Measurements from ENCODE around the gene SOCS1.

The SOCS1 gene

GRCh38 chr16:11262915-11263314 is 6.9 kb upstream of the SOCS1 start:
- Histone ChIP-seq H4K20me1 (no peaks in the 10 kb centered on the region), H3K4me2 (peak overlapping the region; percentile 59; the same call in 1 of the 2 replicates), H3K27me3 (no peaks in the 10 kb centered on the region), H3K4me1 (peaks cover 48% of the 10 kb centered on the region), H3K9ac (no peak overlapping the region), H3K36me3 (no peaks in the 10 kb centered on the region), H3K4me3 (no peak overlapping the region), H3K27ac (no peak overlapping the region), H3K9me3 (no peaks in the 10 kb centered on the region)
- TF ChIP-seq Cebpa-rat (IDR thresholded peaks at IDR 0.05) = no peak

GRCh38 chr16:11260596-11260966 is 4.6 kb upstream of the SOCS1 start:
- H3K9ac ChIP-seq = no peak overlapping the region
- H3K36me3 ChIP-seq = no peaks in the 10 kb centered on the region
- H3K4me1 ChIP-seq = peaks cover 55% of the 10 kb centered on the region
- H3K4me3 ChIP-seq = no peak overlapping the region
- no peak for TF ChIP-seq Cebpa-rat (IDR thresholded peaks at IDR 0.05)
- H3K9me3 ChIP-seq = no peaks in the 10 kb centered on the region
- no peak overlapping the region for H3K4me2 ChIP-seq
- peaks cover under 1% of the 10 kb centered on the region; the same call in 1 of the 2 replicates for H4K20me1 ChIP-seq
- H3K27ac ChIP-seq = no peak overlapping the region
- H3K27me3 ChIP-seq = no peaks in the 10 kb centered on the region

- TF ChIP-seq Cebpa-rat (IDR thresholded peaks at IDR 0.05) = no peak
- Histone ChIP-seq H3K27me3 (no peaks in the 10 kb centered on the region), H3K36me3 (no peaks in the 10 kb centered on the region), H3K4me3 (no peak overlapping the region), H3K9ac (no peak overlapping the region), H3K9me3 (no peaks in the 10 kb centered on the region), H3K4me2 (peak overlapping the region; percentile 81), H4K20me1 (peaks cover 7% of the 10 kb centered on the region; the same call in 1 of the 2 replicates), H3K27ac (no peak overlapping the region), H3K4me1 (peaks cover 59% of the 10 kb centered on the region)
These were observed 3.9 kb upstream of the SOCS1 start for GRCh38 chr16:11259655-11260595.

- H4K20me1 ChIP-seq = peaks cover 18% of the 10 kb centered on the region
- peak overlapping the region; percentile 81 for H3K4me2 ChIP-seq
- no peak overlapping the region for H3K4me3 ChIP-seq
- no peaks in the 10 kb centered on the region for H3K27me3 ChIP-seq
- no peaks in the 10 kb centered on the region for H3K36me3 ChIP-seq
- no peak for TF ChIP-seq Cebpa-rat (IDR thresholded peaks at IDR 0.05)
- H3K9ac ChIP-seq = peak overlapping the region; percentile 21; the same call in 1 of the 2 replicates
- peaks cover 61% of the 10 kb centered on the region for H3K4me1 ChIP-seq
- no peaks in the 10 kb centered on the region for H3K9me3 ChIP-seq
- H3K27ac ChIP-seq = no peak overlapping the region; the same call in 1 of the 2 replicates
These were observed 2.8 kb upstream of the SOCS1 start for GRCh38 chr16:11258553-11259492.

- Histone ChIP-seq H3K27me3 (no peaks in the 10 kb centered on the region), H3K36me3 (no peaks in the 10 kb centered on the region), H3K4me3 (peak overlapping the region; percentile 75), H3K9ac (peak overlapping the region; percentile 85), H3K4me2 (peak overlapping the region; percentile 100), H3K27ac (peak overlapping the region; percentile 91; the same call in 1 of the 2 replicates), H3K4me1 (peaks cover 66% of the 10 kb centered on the region), H4K20me1 (peaks cover 33% of the 10 kb centered on the region), H3K9me3 (no peaks in the 10 kb centered on the region)
- no peak for TF ChIP-seq Cebpa-rat (IDR thresholded peaks at IDR 0.05)
These were observed 1.3 kb upstream of the SOCS1 start for GRCh38 chr16:11257131-11257938.

- peak overlapping the region; percentile 75 for H3K4me3 ChIP-seq
- peaks cover 39% of the 10 kb centered on the region for H4K20me1 ChIP-seq
- H3K27me3 ChIP-seq = no peaks in the 10 kb centered on the region
- H3K9ac ChIP-seq = peak overlapping the region; percentile 85
- H3K4me2 ChIP-seq = peak overlapping the region; percentile 100
- H3K36me3 ChIP-seq = no peaks in the 10 kb centered on the region
- no peaks in the 10 kb centered on the region for H3K9me3 ChIP-seq
- peak overlapping the region; percentile 91 for H3K27ac ChIP-seq
- H3K4me1 ChIP-seq = peaks cover 72% of the 10 kb centered on the region
- no peak for TF ChIP-seq Cebpa-rat (IDR thresholded peaks at IDR 0.05)
These were observed 692 bp upstream of the SOCS1 start for GRCh38 chr16:11256661-11257130.

GRCh38 chr16:11254913-11255736 is 879 bp downstream of the SOCS1 start:
- Histone ChIP-seq H3K4me2 (peak overlapping the region; percentile 98), H3K9me3 (no peaks in the 10 kb centered on the region), H3K27ac (peak overlapping the region; percentile 79), H4K20me1 (peaks cover 46% of the 10 kb centered on the region), H3K27me3 (no peaks in the 10 kb centered on the region), H3K36me3 (no peaks in the 10 kb centered on the region), H3K4me3 (peak overlapping the region; percentile 75), H3K4me1 (peaks cover 73% of the 10 kb centered on the region), H3K9ac (peak overlapping the region; percentile 85)
- TF ChIP-seq Cebpa-rat (IDR thresholded peaks at IDR 0.05) = no peak
